ENCODE results near the gene STAB1. TPM values are rescaled to one million over a fixed set of nuclear protein-coding genes. Genes with fewer than 3 reads are reported as not detected.

The STAB1 gene
- total and polyA plus RNA-seq, 2 experiments from 2014 or later, result 0.90 to 1.9 TPM

DNA sequence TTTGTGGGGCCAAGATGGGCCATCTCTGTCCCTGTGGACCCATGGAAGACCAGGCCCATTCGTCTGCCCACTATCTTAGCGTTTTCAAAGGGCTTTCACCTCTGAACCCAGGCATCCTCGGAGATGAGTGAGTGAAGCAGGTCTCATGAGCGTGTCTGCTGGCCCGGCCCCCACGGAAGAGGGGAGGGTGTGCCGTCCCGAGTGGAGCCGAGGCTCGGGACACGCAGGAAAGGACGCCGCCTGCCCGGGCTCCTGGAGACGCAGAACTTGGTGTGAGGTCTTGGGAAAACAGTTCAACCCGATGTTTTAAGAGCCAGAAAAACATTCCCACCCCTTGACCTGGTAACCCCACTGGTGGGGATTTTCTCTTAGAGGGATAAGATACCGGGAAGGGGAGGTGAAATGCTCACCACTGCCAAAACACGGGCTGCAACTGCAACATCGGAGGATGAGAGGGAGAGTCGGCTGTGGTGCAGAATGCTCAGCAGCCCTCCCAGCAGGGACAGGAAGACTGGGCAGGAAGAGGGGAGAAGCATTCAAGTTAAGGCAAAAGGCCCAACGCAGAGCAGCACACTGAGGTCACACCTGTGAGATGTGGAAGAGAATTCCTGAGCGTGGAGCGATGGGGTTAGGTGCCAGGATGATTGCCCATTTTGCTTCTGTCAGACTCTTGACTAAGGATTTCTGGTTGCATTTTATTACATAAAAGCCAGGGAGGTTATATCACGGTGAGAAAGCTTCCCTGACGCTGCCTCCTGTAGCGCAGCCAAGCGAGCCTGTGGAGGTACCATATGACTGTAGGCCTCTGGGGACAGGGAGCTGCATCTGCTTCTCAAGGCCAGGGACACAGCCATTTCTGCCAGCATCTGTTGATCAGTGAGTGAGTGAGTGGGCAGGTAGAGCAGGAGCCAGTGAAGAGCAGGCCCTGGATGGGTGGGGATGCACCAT, 14.1 kb upstream of the STAB1 start (continued):
- TF ChIP-seq, protein P1, sequence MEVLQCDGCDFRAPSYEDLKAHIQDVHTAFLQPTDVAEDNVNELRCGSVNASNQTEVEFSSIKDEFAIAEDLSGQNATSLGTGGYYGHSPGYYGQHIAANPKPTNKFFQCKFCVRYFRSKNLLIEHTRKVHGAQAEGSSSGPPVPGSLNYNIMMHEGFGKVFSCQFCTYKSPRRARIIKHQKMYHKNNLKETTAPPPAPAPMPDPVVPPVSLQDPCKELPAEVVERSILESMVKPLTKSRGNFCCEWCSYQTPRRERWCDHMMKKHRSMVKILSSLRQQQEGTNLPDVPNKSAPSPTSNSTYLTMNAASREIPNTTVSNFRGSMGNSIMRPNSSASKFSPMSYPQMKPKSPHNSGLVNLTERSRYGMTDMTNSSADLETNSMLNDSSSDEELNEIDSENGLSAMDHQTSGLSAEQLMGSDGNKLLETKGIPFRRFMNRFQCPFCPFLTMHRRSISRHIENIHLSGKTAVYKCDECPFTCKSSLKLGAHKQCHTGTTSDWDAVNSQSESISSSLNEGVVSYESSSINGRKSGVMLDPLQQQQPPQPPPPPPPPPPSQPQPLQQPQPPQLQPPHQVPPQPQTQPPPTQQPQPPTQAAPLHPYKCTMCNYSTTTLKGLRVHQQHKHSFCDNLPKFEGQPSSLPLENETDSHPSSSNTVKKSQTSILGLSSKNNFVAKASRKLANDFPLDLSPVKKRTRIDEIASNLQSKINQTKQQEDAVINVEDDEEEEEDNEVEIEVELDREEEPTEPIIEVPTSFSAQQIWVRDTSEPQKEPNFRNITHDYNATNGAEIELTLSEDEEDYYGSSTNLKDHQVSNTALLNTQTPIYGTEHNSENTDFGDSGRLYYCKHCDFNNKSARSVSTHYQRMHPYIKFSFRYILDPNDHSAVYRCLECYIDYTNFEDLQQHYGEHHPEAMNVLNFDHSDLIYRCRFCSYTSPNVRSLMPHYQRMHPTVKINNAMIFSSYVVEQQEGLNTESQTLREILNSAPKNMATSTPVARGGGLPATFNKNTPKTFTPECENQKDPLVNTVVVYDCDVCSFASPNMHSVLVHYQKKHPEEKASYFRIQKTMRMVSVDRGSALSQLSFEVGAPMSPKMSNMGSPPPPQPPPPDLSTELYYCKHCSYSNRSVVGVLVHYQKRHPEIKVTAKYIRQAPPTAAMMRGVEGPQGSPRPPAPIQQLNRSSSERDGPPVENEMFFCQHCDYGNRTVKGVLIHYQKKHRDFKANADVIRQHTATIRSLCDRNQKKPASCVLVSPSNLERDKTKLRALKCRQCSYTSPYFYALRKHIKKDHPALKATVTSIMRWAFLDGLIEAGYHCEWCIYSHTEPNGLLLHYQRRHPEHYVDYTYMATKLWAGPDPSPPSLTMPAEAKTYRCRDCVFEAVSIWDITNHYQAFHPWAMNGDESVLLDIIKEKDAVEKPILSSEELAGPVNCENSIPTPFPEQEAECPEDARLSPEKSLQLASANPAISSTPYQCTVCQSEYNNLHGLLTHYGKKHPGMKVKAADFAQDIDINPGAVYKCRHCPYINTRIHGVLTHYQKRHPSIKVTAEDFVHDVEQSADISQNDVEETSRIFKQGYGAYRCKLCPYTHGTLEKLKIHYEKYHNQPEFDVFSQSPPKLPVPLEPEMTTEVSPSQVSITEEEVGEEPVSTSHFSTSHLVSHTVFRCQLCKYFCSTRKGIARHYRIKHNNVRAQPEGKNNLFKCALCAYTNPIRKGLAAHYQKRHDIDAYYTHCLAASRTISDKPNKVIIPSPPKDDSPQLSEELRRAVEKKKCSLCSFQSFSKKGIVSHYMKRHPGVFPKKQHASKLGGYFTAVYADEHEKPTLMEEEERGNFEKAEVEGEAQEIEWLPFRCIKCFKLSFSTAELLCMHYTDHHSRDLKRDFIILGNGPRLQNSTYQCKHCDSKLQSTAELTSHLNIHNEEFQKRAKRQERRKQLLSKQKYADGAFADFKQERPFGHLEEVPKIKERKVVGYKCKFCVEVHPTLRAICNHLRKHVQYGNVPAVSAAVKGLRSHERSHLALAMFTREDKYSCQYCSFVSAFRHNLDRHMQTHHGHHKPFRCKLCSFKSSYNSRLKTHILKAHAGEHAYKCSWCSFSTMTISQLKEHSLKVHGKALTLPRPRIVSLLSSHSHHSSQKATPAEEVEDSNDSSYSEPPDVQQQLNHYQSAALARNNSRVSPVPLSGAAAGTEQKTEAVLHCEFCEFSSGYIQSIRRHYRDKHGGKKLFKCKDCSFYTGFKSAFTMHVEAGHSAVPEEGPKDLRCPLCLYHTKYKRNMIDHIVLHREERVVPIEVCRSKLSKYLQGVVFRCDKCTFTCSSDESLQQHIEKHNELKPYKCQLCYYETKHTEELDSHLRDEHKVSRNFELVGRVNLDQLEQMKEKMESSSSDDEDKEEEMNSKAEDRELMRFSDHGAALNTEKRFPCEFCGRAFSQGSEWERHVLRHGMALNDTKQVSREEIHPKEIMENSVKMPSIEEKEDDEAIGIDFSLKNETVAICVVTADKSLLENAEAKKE (CRISPR knock-in tag; IDR thresholded peaks at IDR 0.05), result no peak
- TF ChIP-seq CREB1 (CRISPR knock-in tag; IDR thresholded peaks at IDR 0.05; ENCODE audit: low read depth), result no peak

DNA sequence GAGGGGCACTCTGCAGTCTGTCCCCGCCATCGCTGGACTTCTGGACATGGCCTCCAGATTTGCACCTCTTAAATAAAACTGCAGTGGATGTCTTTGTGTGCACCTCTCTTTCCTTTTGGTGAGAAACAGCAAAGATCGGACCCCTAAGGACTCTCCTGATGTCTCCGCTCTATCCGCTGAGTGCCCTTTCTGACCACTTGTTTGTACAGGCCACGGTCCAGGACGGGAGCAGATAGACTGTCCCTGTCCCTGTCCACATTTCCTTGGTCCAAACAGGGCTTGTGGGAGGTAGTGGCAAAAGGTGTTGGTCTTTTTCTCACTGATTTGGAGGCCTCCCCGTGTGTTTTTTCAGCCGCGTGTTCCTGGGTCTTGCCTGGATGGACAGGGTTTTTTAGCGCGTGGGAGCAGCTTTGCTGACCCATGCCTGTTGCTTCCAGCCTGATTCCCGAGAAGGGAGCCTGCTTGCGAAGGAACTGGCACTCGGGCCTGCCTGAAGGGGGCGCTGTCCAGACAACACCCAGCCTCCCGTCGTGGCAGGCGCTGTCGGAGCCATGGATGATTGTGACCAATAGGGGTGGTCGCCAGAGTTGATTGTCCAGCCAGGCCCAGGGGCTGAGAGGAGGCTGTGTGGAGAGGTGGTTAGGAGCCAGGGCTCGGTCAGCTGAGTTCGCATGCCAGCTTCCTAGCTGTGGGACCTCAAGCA, 13.2 kb upstream of the STAB1 start:
- H3K4me1 Mint-ChIP-seq, result no peaks in the 10 kb centered on the region; the same call in 2 of the 3 replicates
- ATAC-seq (peak; percentile 91), DNase-seq (ENCODE audit: low spot score) (peak; percentile 89)
- peaks cover 21% of the 10 kb centered on the region for H3K36me3 ChIP-seq (ENCODE audit: insufficient read depth)
- H3F3A ChIP-seq (replicated peaks; ENCODE audit: low read depth), result 0 out of 2 replicates have a peak, but pooled peaks cover 7% of the 10 kb centered on the region
- H3K27ac Mint-ChIP-seq, result no peak overlapping the region; the same call in 1 of the 2 replicates
- H3K9me3 Mint-ChIP-seq, result no peaks in the 10 kb centered on the region; the same call in 2 of the 3 replicates
- peaks cover 8% of the 10 kb centered on the region for H4K20me1 ChIP-seq (replicated peaks; ENCODE audit: insufficient read depth)
- H2AFZ ChIP-seq, result no peak overlapping the region
- no peak overlapping the region for H3K4me3 ChIP-seq
- no peak overlapping the region for H3K27ac ChIP-seq (ENCODE audit: low read depth)
- no peaks in the 10 kb centered on the region for H3K9me2 ChIP-seq (ENCODE audit: insufficient read depth)
- no peaks in the 10 kb centered on the region for H3K4me1 ChIP-seq (ENCODE audit: insufficient read depth)
- TF ChIP-seq CTCF (conservative IDR thresholded peaks at IDR 0.05; ENCODE audit: low read depth in 2 of 2), result peak; percentile 81 to 88
- no peak for TF ChIP-seq CREB1 (CRISPR knock-in tag; IDR thresholded peaks at IDR 0.05; ENCODE audit: low read depth)
- H3K27me3 Mint-ChIP-seq (ENCODE audit: insufficient read depth, low read depth, poor library complexity), result peaks cover 8% of the 10 kb centered on the region
- H3K36me3 Mint-ChIP-seq (ENCODE audit: low read depth), result peaks cover 69% of the 10 kb centered on the region
- no peaks in the 10 kb centered on the region; the same call in 1 of the 2 replicates for H3K79me2 ChIP-seq (replicated peaks; ENCODE audit: insufficient read depth)
- H3K4me2 ChIP-seq, result no peak overlapping the region
- no peaks in the 10 kb centered on the region for H3K27me3 ChIP-seq (ENCODE audit: insufficient read depth)
- no peak overlapping the region for H3K4me3 Mint-ChIP-seq
